ENCODE data around the gene ARHGAP25.

DNA sequence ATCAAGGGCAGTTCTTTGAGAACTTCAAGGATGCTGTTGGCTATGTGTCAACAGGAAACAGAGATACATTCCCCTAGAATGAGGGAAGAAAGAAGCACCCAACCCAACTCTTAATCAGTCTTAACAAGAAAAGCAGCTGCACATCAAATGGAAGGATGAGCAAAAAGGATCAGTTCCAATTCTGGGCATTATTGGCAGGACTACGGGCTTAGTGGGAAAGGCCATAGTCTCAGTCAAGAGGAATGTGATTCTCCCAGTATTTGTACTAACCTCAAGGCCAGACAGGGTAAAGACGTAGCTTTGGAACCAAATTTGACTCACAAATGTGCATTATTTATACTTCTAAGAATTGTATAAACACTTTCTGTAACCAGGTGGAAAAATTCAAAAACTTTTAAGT lies 118.4 kb downstream of the ARHGAP25 start:
- TF ChIP-seq, protein P1, sequence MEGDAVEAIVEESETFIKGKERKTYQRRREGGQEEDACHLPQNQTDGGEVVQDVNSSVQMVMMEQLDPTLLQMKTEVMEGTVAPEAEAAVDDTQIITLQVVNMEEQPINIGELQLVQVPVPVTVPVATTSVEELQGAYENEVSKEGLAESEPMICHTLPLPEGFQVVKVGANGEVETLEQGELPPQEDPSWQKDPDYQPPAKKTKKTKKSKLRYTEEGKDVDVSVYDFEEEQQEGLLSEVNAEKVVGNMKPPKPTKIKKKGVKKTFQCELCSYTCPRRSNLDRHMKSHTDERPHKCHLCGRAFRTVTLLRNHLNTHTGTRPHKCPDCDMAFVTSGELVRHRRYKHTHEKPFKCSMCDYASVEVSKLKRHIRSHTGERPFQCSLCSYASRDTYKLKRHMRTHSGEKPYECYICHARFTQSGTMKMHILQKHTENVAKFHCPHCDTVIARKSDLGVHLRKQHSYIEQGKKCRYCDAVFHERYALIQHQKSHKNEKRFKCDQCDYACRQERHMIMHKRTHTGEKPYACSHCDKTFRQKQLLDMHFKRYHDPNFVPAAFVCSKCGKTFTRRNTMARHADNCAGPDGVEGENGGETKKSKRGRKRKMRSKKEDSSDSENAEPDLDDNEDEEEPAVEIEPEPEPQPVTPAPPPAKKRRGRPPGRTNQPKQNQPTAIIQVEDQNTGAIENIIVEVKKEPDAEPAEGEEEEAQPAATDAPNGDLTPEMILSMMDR (conservative IDR thresholded peaks at IDR 0.05; ENCODE audit: low read length): no peak
- TF ChIP-seq EZH2phosphoT487 (IDR thresholded peaks at IDR 0.05; ENCODE audit: borderline replicate concordance, low read depth, low read length): no peak
